ENCODE results near the gene CERS6. TPM values are rescaled to one million over a fixed set of nuclear protein-coding genes. Genes with fewer than 3 reads are reported as not detected.
"Not testable (repeated sequence)": the region's sequence is repeated elsewhere in the genome, so short reads cannot be mapped to it uniquely, and the experiment has no call there.

CERS6 gene
- total RNA-seq, 2 donors from 2014 or later = 11.0 to 15.0 TPM

DNA sequence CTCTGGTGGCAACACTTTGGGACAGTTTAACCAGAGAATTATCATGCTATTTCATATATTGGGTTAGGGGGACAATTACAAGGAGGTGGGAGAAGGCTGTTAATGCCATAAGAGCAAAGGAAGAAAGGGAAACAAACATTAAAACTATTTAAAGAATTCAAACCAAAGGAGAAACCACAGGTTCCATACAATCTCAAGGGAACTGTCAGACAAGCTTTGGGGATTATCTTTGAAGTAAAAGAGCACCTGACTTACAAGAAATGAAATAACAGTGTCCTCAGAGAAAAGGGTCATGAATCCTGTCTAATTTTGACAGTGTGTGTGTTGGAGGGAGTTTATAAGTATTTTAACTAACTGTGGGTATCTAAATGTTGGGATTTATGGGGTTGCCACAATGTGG, 44.4 kb downstream of the CERS6 start:
- ATAC-seq (no peak), DNase-seq (ENCODE audit: low spot score in 2 of 2) (no peak)
- H3K36me3 Mint-ChIP-seq = peaks cover 21 to 62% of the 10 kb centered on the region in 2 donors
- peaks cover 3 to 30% of the 10 kb centered on the region in 2 donors for H3K9me3 Mint-ChIP-seq
- no peak overlapping the region for H3K27ac Mint-ChIP-seq

DNA sequence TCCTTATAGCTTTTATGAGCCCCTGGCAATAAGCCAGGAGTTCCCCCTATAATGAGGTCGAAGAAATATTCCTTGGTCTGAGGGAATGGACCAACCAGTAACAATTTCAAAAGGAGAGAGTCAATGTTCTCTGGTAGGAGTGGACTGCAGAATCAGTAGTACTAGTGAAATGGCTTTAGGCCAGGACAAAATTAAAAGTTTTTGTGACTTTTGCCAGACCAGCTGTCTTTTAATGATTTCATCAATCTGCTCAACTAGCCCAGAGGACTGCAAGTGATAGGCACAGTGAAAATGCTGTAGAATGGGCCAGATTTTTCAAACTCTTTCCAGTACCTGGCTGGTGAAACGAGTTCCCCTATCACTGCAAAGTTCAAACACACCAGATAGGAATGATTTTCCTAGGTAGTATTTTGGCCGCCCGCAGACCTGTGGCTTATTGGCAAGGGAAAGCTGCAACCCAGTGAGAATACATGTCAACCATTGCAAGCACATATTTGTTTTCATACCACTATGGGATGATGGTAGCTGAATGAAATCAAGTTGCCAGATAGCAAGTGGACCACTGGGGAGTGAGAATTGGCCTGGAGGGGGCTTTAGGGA, 45.5 kb downstream of the CERS6 start:
- DNase-seq (ENCODE audit: low spot score in 2 of 2) (no peak), ATAC-seq (no peak)
- H3K36me3 Mint-ChIP-seq = peaks cover 21 to 62% of the 10 kb centered on the region in 2 donors
- no peak overlapping the region for H3K27ac Mint-ChIP-seq
- peaks cover 3 to 30% of the 10 kb centered on the region in 2 donors for H3K9me3 Mint-ChIP-seq

DNA sequence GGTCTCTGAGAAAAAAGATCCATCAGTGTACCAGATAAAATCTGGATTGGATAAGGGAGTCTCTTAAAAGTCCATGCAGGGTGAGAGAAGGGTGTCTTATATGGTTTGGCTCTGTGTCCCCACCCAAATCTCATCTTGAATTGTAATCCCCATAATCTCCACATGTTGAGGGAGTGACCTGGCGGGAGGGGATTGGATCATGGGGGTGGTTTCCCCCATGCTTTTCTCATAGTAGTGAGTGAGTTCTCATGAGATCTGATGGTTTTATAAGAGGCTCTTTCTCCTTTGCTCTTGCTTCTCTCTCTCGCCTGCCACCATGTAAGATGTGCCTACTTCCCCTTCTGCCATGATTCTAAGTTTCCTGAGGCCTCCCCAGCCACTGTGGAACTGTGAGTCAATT, 46.8 kb downstream of the CERS6 start:
- DNase-seq (ENCODE audit: low spot score in 2 of 2); ATAC-seq; H3K27ac Mint-ChIP-seq: not testable (repeated sequence)
- peaks cover 3 to 30% of the 10 kb centered on the region in 2 donors for H3K9me3 Mint-ChIP-seq
- peaks cover 13 to 51% of the 10 kb centered on the region in 2 donors for H3K36me3 Mint-ChIP-seq

DNA sequence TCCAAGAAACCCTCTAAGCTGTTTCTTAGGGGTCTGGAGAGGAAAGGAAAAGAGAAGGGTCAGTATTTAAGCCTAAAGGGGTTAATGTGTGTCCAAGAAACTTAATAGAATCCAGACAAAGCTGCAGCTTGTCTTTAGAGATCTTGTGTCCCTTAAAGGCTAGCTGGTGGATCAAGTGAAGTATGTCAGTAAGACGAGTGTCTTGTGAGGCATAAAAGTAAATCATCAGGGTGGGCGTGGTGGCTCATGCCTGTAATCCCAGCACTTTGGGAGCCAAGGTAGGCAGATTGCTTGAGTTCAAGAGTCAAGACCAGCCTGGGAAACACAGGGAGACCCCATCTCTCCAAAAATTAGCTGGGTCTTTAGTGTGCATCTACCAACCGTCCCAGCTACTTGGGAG, 47.8 kb downstream of the CERS6 start:
- DNase-seq (ENCODE audit: low spot score in 2 of 2) (no peak), ATAC-seq (no peak)
- Mint-ChIP-seq H3K27ac (no peak overlapping the region), H3K36me3 (peaks cover 13 to 41% of the 10 kb centered on the region in 2 donors), H3K9me3 (peaks cover 3 to 25% of the 10 kb centered on the region in 2 donors)

DNA sequence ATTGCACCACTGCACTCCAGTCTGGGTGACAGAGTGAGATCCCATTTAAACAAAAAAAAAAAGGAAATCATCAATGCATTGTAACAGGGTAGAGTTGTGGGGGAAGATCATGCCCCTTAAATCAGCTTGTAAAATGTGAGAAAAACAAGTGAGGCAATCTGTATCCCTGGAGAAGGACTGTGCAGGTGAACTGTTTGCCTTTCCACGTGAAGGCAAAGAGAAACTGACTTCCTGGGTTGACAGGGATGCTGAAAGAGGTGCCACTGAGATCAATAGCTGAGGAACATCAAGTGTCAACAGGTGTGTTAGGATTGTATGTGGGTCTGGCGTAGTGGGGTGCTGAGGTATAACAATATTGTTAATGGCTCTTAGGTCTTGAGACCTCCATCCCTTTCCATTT, 48.3 kb downstream of the CERS6 start:
- Mint-ChIP-seq H3K9me3 (peaks cover 3 to 25% of the 10 kb centered on the region in 2 donors), H3K36me3 (peaks cover 13 to 38% of the 10 kb centered on the region in 2 donors), H3K27ac (no peak overlapping the region)
- DNase-seq (ENCODE audit: low spot score in 2 of 2) = no peak
- no peak for ATAC-seq

DNA sequence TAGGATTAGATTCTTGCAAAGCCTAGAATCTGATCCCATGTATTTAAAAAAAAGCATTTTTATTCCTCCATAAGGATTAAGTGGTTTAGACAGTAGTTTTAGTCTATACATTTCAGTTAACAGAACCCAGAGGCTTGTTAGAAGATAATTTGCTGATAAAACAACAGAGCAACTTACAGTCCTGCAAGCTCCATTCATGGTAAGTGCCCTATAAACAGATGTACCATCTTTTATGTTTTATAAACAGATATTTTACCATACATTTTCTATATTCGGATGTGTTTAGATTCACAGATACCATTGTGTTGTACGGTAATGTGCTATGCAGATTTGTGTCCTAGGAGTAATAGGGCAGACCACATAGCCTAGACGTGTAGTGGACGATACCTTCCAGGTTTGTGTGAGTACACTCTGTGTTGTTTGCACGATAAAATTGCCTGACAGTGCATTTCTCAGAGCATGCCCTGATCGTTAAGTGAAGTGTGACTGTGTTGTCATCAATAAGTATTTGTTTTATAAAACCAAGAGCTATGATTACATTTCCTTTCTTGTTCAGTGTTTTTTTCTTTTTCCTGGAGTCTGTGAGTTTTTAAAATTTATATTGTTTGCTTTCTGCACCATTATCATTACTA, 54.2 kb downstream of the CERS6 start:
- no peaks in the 10 kb centered on the region for H3K36me3 Mint-ChIP-seq
- H3K9me3 Mint-ChIP-seq = peaks cover 0 to 6% of the 10 kb centered on the region in 2 donors
- no peak for ATAC-seq

DNA sequence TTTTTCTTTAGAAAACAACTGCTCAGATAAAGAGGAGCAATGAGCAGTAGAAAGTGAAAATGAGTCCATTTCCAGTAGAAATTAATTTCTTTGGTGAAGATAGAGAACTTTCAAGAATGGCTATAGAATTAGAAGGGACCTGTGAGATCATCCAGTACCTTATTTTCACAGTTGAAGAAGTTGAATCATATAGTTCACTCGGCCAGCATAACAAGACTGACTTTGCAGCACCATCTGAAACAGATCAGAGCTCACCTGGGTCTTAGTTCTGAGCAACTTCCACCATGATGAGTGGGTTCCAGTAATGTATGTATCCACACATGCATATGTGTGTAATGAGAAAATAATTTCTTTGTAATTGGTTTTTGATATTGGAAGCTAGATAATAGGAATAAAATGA, 58.6 kb downstream of the CERS6 start:
- Mint-ChIP-seq H3K27ac (no peak overlapping the region), H3K9me3 (peaks cover 0 to 6% of the 10 kb centered on the region in 2 donors), H3K36me3 (no peaks in the 10 kb centered on the region)
- no peak for DNase-seq (ENCODE audit: low spot score in 2 of 2)
- peak in 1 of 2 donors; percentile 44 for ATAC-seq

More for the DNA sequence above, 54.2 kb downstream of the CERS6 start:
- no peak for DNase-seq (ENCODE audit: low spot score in 2 of 2)
- H3K27ac Mint-ChIP-seq = no peak overlapping the region

DNA sequence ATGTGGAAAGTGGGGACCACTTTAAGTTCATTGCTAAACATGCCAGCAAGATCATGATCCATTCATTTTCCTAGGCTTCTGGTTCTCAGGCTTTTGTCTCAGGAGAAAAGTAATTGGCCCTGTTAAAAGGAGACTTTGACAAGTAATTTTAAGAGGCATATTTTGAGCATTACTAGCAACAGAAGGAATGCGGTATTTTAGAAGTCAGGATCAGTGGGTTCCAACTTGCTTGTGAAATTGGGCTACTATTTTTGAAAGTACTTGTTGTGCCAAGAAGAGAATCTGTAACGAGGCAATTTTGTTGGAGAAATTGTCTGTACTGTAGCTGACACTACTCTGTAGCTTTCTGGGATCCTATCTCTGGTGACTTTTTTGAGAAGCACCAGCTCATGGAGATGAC, 59.4 kb downstream of the CERS6 start:
- peaks cover 0 to 6% of the 10 kb centered on the region in 2 donors for H3K9me3 Mint-ChIP-seq
- ATAC-seq = no peak
- H3K27ac Mint-ChIP-seq = no peak overlapping the region
- DNase-seq (ENCODE audit: low spot score in 2 of 2) = no peak
- H3K36me3 Mint-ChIP-seq = no peaks in the 10 kb centered on the region

DNA sequence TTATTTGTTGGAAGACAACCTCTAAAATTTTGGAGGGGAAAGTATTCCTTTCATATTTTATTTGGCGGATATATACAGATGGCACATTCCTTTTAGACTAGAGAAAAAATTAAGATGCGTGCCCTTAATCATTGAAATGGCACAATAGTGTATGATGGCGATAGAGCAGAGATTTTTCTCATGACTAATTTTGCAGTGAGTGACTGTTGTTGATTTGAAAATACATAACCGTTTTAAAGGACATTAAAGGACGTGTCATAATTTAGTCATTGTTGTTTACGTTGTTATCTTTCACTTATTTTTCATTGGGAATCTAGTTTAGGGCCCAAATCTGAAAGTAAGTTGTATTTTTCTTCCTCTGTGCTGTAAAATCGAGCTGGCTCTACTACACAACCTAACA, 61.7 kb downstream of the CERS6 start:
- Mint-ChIP-seq H3K27ac (no peak overlapping the region), H3K9me3 (no peaks in the 10 kb centered on the region), H3K36me3 (no peaks in the 10 kb centered on the region)
- no peak for ATAC-seq
- DNase-seq (ENCODE audit: low spot score in 2 of 2) = no peak

DNA sequence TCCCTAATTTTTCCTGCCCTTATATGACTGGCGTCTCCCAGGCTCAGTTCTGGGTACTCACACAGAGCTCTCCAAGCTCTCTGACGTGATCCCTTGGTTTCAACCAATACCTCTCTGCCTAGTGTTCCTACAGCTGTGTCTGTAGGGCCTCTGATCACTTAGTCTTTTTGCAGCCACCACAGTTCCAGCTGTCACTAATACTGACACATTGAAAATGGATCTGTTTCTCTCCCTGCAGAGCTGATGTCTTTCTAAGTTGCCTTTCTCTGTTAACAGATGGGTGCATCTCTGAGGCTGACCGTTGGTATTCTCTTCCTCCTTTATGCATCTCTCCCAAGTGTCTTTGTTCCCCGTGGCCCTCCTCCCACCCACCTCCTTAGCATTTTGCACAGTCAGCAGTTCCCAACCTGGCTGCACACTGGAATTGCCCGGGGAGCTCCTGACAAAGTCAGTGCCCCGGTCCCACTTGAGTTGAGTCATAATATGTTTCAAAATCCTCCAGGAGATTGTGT, 62.5 kb downstream of the CERS6 start:
- DNase-seq (ENCODE audit: low spot score in 2 of 2) (no peak), ATAC-seq (no peak)
- H3K36me3 Mint-ChIP-seq = no peaks in the 10 kb centered on the region
- no peaks in the 10 kb centered on the region for H3K9me3 Mint-ChIP-seq
- H3K27ac Mint-ChIP-seq = no peak overlapping the region

DNA sequence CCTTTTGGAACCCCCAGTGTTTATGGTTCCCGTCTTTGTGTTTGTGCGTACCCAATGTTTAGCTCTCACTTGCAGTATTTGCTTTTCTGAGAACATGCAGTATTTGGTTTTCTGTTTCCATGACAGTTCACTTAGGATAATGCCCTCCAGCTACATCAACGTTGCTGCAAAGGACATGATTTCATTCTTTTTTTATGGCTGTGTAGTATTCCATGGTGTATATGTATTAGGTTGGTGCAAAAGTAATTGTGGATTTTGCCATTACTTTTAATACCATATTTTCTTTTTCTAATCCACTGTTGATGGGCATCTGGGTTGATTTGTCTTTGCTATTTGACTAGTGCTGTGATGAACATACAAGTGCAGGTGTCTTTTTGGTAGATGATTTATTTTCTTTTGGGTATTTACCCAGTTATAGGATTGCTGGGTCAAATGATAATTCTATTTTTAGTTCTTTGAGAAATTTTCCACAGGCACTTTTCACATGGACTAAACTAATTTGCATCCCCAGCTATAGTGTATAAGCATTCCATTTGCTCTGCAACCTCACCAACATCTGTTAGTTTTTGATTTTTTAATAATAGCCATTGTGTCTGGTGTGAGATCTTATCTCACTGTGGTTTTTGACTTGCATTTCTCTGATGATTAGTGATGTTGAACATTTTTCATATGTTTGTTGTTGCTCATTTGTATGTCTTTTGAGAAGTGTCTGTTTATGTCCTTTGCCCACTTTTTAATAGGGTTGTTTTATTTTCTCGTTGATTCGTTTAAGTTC, 63.6 kb downstream of the CERS6 start:
- no peaks in the 10 kb centered on the region for H3K9me3 Mint-ChIP-seq
- ATAC-seq (no peak), DNase-seq (ENCODE audit: low spot score in 2 of 2) (no peak)
- no peaks in the 10 kb centered on the region for H3K36me3 Mint-ChIP-seq
- no peak overlapping the region for H3K27ac Mint-ChIP-seq

DNA sequence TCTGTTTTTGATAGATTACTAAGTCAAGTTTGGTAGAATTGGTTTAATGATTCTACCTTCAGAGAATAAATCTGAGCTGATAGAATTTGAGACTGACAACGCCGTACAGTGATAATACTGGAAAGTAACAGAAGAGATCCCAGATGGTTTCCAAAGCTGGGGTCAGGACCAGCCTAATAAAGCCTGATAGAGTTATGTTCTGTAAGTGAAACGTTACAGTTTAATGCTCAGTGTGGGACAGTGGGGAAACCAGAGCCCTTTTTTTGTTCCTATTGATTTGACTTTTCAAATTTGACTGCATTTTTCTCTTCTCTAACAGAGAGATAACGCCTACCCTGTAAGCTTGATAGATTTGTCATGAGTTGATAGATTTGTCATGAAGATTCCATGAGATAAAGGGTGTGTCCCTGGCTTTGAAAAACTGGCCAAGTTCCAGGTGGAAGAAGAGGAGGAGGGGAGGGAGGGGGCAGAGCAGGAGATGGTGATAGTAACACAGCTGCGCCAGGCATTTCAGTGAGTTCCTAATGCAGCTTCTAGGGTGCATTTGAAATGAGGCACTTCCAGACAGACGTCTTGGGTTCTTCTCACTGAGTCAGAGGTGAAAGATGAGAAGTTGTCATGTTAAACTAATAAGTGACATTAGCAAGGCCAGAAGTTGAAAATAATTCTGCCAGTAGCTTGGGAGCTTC, 65.1 kb downstream of the CERS6 start:
- Mint-ChIP-seq H3K9me3 (no peaks in the 10 kb centered on the region), H3K36me3 (no peaks in the 10 kb centered on the region), H3K27ac (no peak overlapping the region)
- no peak for DNase-seq (ENCODE audit: low spot score in 2 of 2)
- no peak for ATAC-seq

DNA sequence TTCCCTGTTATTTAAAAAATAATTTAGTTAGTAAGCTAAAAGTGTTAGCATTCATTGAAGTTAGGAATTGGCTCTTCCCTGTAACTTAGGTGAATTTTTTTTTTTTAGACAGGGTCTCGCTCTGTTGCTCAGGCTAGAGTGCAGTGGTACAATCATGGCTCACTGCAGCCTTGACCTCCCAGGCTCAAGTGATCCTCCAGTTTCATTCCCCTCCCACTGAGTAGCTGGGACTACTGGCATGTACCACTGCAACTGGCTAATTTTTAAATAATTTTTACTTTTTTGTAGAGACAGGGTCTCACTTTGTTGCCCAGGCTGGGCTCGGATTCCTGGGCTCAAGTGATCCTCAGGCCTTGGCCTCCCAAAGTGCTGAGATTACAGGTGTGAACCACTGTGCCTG, 66.4 kb downstream of the CERS6 start:
- no peak for ATAC-seq
- H3K9me3 Mint-ChIP-seq = no peaks in the 10 kb centered on the region
- H3K27ac Mint-ChIP-seq = no peak overlapping the region
- peaks cover 0 to 5% of the 10 kb centered on the region in 2 donors for H3K36me3 Mint-ChIP-seq
- no peak for DNase-seq (ENCODE audit: low spot score in 2 of 2)

DNA sequence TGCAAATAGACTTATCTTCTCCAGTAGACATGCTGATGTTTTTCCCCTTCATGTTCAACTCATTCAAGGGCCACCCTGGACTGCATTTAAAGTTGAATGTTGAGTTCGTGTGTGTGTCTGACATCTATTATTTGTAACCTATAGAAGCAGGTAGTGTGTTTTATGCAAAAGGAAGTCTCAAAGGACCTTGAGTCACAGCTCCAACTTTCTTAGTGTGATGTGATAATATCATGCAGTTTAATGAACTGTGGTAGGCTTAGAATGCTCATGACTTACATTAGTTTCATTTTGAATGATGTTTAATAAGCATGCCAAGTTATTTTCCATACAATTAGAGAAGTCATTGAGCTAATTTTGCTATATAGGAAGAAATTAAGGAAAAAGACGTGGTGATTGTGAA, 67.9 kb downstream of the CERS6 start:
- DNase-seq (ENCODE audit: low spot score in 2 of 2) (no peak), ATAC-seq (no peak)
- Mint-ChIP-seq H3K9me3 (no peaks in the 10 kb centered on the region), H3K27ac (no peak overlapping the region), H3K36me3 (peaks cover 0 to 7% of the 10 kb centered on the region in 2 donors)

DNA sequence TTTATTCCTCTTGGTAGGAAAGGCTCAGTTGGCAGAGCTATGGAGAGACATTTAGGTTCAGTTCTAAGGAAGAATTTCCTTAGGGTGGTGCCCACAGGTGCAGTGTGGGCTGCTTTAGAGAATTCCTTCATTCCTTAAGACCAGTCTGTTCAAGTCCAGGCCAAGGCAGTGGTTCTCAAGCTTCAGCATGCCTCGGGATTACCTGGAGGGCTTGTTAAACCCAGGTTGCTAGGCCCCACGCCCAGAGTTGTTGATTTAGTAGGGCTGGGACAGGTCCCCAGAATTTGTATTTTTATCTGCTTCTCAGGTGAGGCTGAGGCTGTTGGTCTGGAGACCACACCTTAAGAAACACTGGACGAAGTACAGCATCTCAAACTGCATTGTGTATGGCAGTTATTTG, 68.9 kb downstream of the CERS6 start:
- Mint-ChIP-seq H3K27ac (no peak overlapping the region), H3K36me3 (peaks cover 0 to 7% of the 10 kb centered on the region in 2 donors), H3K9me3 (no peaks in the 10 kb centered on the region)
- no peak for DNase-seq (ENCODE audit: low spot score in 2 of 2)
- ATAC-seq = no peak

DNA sequence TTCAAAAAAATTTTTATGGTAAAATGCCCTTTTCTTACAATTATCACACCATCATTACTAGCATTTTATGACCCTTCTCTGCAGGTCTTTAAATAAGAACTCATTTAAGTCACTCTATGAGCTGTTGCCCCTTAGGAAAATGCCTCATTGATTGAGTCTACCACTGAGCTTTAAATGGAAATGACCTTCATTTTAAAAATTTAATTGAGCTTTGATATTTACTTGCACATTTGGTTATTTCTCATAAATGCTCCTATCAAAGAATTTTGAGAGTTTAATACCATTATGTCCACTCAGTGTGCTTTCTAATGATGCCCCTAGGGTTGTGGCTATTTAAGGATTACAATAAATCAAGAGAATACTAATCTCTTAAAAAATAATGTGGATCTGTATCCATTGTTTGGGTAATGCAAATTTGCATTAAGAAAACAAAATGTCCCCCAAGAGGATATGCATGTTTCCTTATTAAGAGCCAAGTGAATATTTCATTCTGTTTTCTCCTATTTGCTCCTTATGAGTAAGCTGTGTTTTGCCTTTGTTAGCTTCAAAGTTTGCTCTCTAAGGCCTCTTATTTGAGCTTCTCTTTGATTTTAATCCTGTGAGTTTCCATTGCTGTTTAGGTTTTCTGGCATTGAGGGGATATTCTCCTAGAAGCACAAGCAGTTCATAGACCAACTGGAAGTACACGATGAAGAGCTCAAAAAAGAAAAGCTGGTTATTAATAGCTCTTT, 69.8 kb downstream of the CERS6 start:
- DNase-seq (ENCODE audit: low spot score in 2 of 2) = no peak
- peaks cover 0 to 7% of the 10 kb centered on the region in 2 donors for H3K36me3 Mint-ChIP-seq
- H3K27ac Mint-ChIP-seq = no peak overlapping the region
- H3K9me3 Mint-ChIP-seq = no peaks in the 10 kb centered on the region
- no peak for ATAC-seq

Measured in activated naive CD4-positive, alpha-beta T cell treated with anti-CD3 and anti-CD28 coated beads, Interleukin-2, amount 50 U/mL, for 72 hours (primary cell).